GM23338 (cell line): Measurements from ENCODE around the gene UMODL1. TPM values are rescaled to one million over a fixed set of nuclear protein-coding genes. Genes with fewer than 3 reads are reported as not detected.

Experiments
- ATAC-seq: fragments of 200-7000 bp; cut with Tn5 transposase; 3 replicates; pipeline ENCODE4 v1.9.1; 2020
- DNase-seq: peaks from one replicate; pipeline ENCODE4 v3.0.0-alpha.2; 2015; ENCODE audit warnings: low spot score
- H2AFZ ChIP-seq: fragments of 200-600 bp; sonication (generic); 2 replicates; pipeline ENCODE4 v1.8.0; 2016; ENCODE audit warnings: antibody characterized with exemption, mild to moderate bottlenecking, moderate library complexity
- H3F3A ChIP-seq: fragments of 200-600 bp; sonication (generic); replicated peaks from 2 replicates; pipeline ENCODE4 v1.8.0; 2017; ENCODE audit warnings: antibody characterized with exemption, mixed run types, low read depth
- H3K27ac ChIP-seq: fragments of 200-600 bp; sonication (generic); 2 replicates; pipeline ENCODE4 v1.6.1; 2016; ENCODE audit warnings: low read depth
- H3K27me3 ChIP-seq: fragments of 200-600 bp; sonication (generic); 2 replicates; pipeline ENCODE4 v1.8.0; 2016; ENCODE audit warnings: mild to moderate bottlenecking, mixed run types, moderate library complexity; ENCODE audit not compliant: insufficient read depth
- H3K36me3 ChIP-seq: fragments of 200-600 bp; sonication (generic); 2 replicates; pipeline ENCODE4 v1.8.0; 2016; ENCODE audit warnings: mild to moderate bottlenecking; ENCODE audit not compliant: insufficient read depth
- H3K4me1 ChIP-seq: fragments of 200-600 bp; sonication (generic); 2 replicates; pipeline ENCODE4 v1.8.0; 2016; ENCODE audit warnings: mild to moderate bottlenecking, moderate library complexity; ENCODE audit not compliant: insufficient read depth
- H3K4me2 ChIP-seq: fragments of 200-600 bp; sonication (generic); 2 replicates; pipeline ENCODE4 v1.7.1; 2017; ENCODE audit warnings: mixed run types
- H3K4me3 ChIP-seq: fragments of 200-600 bp; sonication (generic); 2 replicates; pipeline ENCODE4 v1.6.1; 2016; ENCODE audit warnings: mixed run types
- H3K79me2 ChIP-seq: fragments of 200-600 bp; sonication (generic); replicated peaks from 2 replicates; pipeline ENCODE4 v1.8.0; 2017; ENCODE audit warnings: mild to moderate bottlenecking; ENCODE audit not compliant: insufficient read depth
- H3K9me2 ChIP-seq: fragments of 200-600 bp; sonication (generic); 2 replicates; pipeline ENCODE4 v1.8.0; 2017; ENCODE audit not compliant: insufficient read depth
- H4K20me1 ChIP-seq: fragments of 200-600 bp; sonication (generic); replicated peaks from 2 replicates; pipeline ENCODE4 v1.8.0; 2017; ENCODE audit warnings: mild to moderate bottlenecking; ENCODE audit not compliant: insufficient read depth
- H3K27ac Mint-ChIP-seq: 2 replicates; pipeline ENCODE4 v1.8.0; 2020; ENCODE audit warnings: inconsistent platforms, mild to moderate bottlenecking, moderate library complexity, mixed read lengths
- H3K27me3 Mint-ChIP-seq: 3 replicates; pipeline ENCODE4 v1.8.0; 2022; ENCODE audit warnings: low read depth, mild to moderate bottlenecking, moderate library complexity, mixed read lengths, inconsistent platforms; ENCODE audit not compliant: insufficient read depth, poor library complexity
- H3K36me3 Mint-ChIP-seq: 3 replicates; pipeline ENCODE4 v1.8.0; 2021; ENCODE audit warnings: low read depth, mild to moderate bottlenecking, inconsistent platforms, moderate library complexity, mixed read lengths
- H3K4me1 Mint-ChIP-seq: 3 replicates; pipeline ENCODE4 v1.8.0; 2020; ENCODE audit warnings: mild to moderate bottlenecking, inconsistent platforms, mixed read lengths
- H3K4me3 Mint-ChIP-seq: 3 replicates; pipeline ENCODE4 v1.8.0; 2021; ENCODE audit warnings: moderate library complexity, mild to moderate bottlenecking, inconsistent platforms, mixed read lengths
- H3K9me3 Mint-ChIP-seq: 3 replicates; pipeline ENCODE4 v1.8.0; 2020; ENCODE audit warnings: moderate library complexity, mild to moderate bottlenecking, inconsistent platforms, mixed read lengths
- CREB1 ChIP-seq: fragments of 250-450 bp; sonication (Bioruptor Pico); IDR thresholded peaks from 2 replicates; pipeline ENCODE4 v1.5.0; 2020; ENCODE audit warnings: low read depth, mild to moderate bottlenecking, moderate library complexity
- NANOG ChIP-seq: IDR thresholded peaks from 2 replicates; pipeline ENCODE4 v1.6.1; 2016; ENCODE audit warnings: antibody characterized with exemption, borderline replicate concordance
- POLR2AphosphoS5 ChIP-seq: IDR thresholded peaks from 2 replicates; pipeline ENCODE4 v1.6.1; 2016; ENCODE audit warnings: antibody characterized with exemption, low read depth
- ZNF114 ChIP-seq: fragments of 250-450 bp; sonication (Bioruptor Pico); IDR thresholded peaks from 2 replicates; pipeline ENCODE4 v1.5.0; 2020; ENCODE audit warnings: mild to moderate bottlenecking, moderate library complexity
- polyA plus RNA-seq: library from polyadenylated mRNA; unstranded; fragments of >200 nt; fragmentation: Nextera tagmentation; extraction: Ambion mirVana; gene quantifications from 2 replicates; pipeline ENCODE4 v1.2.1, GENCODE V29; 2016
- total RNA-seq: library from RNA; depleted of rRNA; stranded (reverse); fragments of >200 nt; shearing (Covaris generic); gene quantifications from 2 replicates; pipeline ENCODE4 v1.2.3, GENCODE V29; 2014
- TF ChIP-seq, protein P1 (sequence below), 2 experiments: fragments of 200-600 bp in 1 of 2; sonication (generic) in 1 of 2; conservative IDR thresholded peaks; 2 replicates each; pipeline versions ENCODE4 v1.5.1 to v1.6.1; 2016 to 2017; ENCODE audit warnings: antibody characterized with exemption in 2 of 2, low read depth in 2 of 2, mild to moderate bottlenecking in 2 of 2, moderate library complexity in 1 of 2
- TF ChIP-seq, protein P2 (sequence below): IDR thresholded peaks from one replicate; pipeline ENCODE4 v1.6.1; 2018; ENCODE audit warnings: antibody characterized with exemption; ENCODE audit not compliant: unreplicated experiment
- TF ChIP-seq, protein P3 (sequence below): fragments of 250-450 bp; sonication (Bioruptor Pico); IDR thresholded peaks from 2 replicates; pipeline ENCODE4 v1.5.0; 2020; ENCODE audit warnings: mild to moderate bottlenecking, moderate library complexity

The UMODL1 gene
- total and polyA plus RNA-seq, 2 experiments from 2014 or later = not detected

DNA sequence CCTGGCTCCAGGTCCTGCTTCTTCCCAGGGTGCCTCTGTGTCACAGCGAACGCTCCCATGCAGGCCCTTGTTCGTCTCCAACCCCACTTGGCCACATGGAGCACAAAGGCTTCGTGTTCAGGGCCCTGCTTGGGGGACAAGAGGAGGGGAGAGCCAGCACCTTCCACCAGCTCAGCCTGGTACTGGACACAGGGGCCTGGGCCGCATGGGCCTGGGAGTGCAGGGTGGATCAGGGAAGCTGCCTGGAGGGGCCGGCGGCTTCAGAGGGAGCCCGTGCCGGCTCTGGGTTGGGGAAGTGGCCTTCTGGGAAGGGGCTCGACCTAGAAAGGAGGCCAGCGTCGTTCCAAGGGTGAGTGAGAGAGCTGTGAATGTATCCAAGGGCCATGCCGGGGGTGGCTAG, 53.0 kb downstream of the UMODL1 start:
- H3F3A ChIP-seq = no peaks in the 10 kb centered on the region
- peaks cover 23% of the 10 kb centered on the region for H3K4me1 Mint-ChIP-seq
- no peak overlapping the region for H3K4me3 ChIP-seq
- DNase-seq = no peak
- H3K4me3 Mint-ChIP-seq = no peak overlapping the region
- no peak for ATAC-seq
- no peaks in the 10 kb centered on the region for H3K9me2 ChIP-seq
- TF ChIP-seq CREB1 (CRISPR knock-in tag) (no peak), NANOG (no peak), ZNF114 (CRISPR knock-in tag) (no peak), POLR2AphosphoS5 (no peak)
- TF ChIP-seq, protein P1, sequence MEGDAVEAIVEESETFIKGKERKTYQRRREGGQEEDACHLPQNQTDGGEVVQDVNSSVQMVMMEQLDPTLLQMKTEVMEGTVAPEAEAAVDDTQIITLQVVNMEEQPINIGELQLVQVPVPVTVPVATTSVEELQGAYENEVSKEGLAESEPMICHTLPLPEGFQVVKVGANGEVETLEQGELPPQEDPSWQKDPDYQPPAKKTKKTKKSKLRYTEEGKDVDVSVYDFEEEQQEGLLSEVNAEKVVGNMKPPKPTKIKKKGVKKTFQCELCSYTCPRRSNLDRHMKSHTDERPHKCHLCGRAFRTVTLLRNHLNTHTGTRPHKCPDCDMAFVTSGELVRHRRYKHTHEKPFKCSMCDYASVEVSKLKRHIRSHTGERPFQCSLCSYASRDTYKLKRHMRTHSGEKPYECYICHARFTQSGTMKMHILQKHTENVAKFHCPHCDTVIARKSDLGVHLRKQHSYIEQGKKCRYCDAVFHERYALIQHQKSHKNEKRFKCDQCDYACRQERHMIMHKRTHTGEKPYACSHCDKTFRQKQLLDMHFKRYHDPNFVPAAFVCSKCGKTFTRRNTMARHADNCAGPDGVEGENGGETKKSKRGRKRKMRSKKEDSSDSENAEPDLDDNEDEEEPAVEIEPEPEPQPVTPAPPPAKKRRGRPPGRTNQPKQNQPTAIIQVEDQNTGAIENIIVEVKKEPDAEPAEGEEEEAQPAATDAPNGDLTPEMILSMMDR (conservative IDR thresholded peaks at IDR 0.05; ENCODE audit: low read depth in 2 of 2) = no peak
- TF ChIP-seq, protein P2, sequence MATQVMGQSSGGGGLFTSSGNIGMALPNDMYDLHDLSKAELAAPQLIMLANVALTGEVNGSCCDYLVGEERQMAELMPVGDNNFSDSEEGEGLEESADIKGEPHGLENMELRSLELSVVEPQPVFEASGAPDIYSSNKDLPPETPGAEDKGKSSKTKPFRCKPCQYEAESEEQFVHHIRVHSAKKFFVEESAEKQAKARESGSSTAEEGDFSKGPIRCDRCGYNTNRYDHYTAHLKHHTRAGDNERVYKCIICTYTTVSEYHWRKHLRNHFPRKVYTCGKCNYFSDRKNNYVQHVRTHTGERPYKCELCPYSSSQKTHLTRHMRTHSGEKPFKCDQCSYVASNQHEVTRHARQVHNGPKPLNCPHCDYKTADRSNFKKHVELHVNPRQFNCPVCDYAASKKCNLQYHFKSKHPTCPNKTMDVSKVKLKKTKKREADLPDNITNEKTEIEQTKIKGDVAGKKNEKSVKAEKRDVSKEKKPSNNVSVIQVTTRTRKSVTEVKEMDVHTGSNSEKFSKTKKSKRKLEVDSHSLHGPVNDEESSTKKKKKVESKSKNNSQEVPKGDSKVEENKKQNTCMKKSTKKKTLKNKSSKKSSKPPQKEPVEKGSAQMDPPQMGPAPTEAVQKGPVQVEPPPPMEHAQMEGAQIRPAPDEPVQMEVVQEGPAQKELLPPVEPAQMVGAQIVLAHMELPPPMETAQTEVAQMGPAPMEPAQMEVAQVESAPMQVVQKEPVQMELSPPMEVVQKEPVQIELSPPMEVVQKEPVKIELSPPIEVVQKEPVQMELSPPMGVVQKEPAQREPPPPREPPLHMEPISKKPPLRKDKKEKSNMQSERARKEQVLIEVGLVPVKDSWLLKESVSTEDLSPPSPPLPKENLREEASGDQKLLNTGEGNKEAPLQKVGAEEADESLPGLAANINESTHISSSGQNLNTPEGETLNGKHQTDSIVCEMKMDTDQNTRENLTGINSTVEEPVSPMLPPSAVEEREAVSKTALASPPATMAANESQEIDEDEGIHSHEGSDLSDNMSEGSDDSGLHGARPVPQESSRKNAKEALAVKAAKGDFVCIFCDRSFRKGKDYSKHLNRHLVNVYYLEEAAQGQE = no peak
- H3K27ac ChIP-seq = no peak overlapping the region
- no peak overlapping the region for H2AFZ ChIP-seq
- H3K4me2 ChIP-seq = no peak overlapping the region
- H3K36me3 Mint-ChIP-seq = no peaks in the 10 kb centered on the region
- no peaks in the 10 kb centered on the region for H4K20me1 ChIP-seq
- H3K27me3 Mint-ChIP-seq = peaks cover 16% of the 10 kb centered on the region
- no peaks in the 10 kb centered on the region for H3K36me3 ChIP-seq
- no peaks in the 10 kb centered on the region for H3K9me3 Mint-ChIP-seq
- H3K27ac Mint-ChIP-seq = no peak overlapping the region
- H3K27me3 ChIP-seq = no peaks in the 10 kb centered on the region
- no peaks in the 10 kb centered on the region for H3K79me2 ChIP-seq
- H3K4me1 ChIP-seq = peaks cover 15% of the 10 kb centered on the region

DNA sequence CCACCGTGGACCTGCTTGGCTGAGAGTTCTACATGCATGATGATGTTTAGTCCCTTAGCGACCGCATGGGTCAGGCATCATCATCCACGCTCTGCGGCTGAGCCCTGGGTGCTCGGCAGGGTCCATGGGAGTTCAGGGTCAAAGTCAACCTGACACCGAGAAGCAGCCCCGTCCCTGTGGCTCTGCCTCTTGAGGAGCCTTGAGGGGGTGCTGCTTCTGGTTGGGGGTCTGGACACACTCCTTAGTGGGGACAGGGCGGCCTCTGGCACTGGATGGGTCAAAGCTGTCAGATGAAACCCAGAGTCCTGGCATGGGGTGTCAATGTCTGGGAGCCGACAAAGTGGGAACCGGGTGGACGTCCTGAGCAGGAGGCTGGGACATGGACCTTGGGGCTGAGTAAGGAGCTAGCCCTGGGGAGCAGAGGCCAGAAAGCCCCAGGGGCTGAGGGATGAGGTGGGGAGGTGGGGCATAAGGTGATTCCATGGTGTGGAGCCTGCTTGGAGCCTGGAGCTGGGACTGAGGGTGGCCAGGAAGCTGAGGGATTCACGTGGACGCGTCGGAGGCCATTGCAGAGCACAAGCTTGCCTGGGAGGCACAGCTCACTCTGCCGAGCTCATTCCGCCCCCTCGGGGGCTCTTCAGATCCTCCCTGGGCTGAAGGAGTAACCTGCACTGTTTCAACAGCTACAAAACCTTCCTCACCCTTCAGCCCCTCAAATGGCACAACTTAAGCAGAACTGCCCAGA, 53.9 kb downstream of the UMODL1 start:
- Histone ChIP-seq H4K20me1 (no peaks in the 10 kb centered on the region), H3K4me3 (no peak overlapping the region), H3K4me2 (no peak overlapping the region), H3K9me2 (no peaks in the 10 kb centered on the region), H3F3A (no peaks in the 10 kb centered on the region), H3K27ac (no peak overlapping the region), H3K27me3 (no peaks in the 10 kb centered on the region), H3K4me1 (peaks cover 8% of the 10 kb centered on the region), H3K79me2 (no peaks in the 10 kb centered on the region), H3K36me3 (no peaks in the 10 kb centered on the region), H2AFZ (no peak overlapping the region)
- no peaks in the 10 kb centered on the region for H3K36me3 Mint-ChIP-seq
- no peak for ATAC-seq
- peaks cover 16% of the 10 kb centered on the region for H3K4me1 Mint-ChIP-seq
- H3K27ac Mint-ChIP-seq = no peak overlapping the region
- no peak for DNase-seq
- no peak overlapping the region for H3K4me3 Mint-ChIP-seq
- H3K27me3 Mint-ChIP-seq = peaks cover 16% of the 10 kb centered on the region
- no peaks in the 10 kb centered on the region for H3K9me3 Mint-ChIP-seq
- TF ChIP-seq, protein P3, sequence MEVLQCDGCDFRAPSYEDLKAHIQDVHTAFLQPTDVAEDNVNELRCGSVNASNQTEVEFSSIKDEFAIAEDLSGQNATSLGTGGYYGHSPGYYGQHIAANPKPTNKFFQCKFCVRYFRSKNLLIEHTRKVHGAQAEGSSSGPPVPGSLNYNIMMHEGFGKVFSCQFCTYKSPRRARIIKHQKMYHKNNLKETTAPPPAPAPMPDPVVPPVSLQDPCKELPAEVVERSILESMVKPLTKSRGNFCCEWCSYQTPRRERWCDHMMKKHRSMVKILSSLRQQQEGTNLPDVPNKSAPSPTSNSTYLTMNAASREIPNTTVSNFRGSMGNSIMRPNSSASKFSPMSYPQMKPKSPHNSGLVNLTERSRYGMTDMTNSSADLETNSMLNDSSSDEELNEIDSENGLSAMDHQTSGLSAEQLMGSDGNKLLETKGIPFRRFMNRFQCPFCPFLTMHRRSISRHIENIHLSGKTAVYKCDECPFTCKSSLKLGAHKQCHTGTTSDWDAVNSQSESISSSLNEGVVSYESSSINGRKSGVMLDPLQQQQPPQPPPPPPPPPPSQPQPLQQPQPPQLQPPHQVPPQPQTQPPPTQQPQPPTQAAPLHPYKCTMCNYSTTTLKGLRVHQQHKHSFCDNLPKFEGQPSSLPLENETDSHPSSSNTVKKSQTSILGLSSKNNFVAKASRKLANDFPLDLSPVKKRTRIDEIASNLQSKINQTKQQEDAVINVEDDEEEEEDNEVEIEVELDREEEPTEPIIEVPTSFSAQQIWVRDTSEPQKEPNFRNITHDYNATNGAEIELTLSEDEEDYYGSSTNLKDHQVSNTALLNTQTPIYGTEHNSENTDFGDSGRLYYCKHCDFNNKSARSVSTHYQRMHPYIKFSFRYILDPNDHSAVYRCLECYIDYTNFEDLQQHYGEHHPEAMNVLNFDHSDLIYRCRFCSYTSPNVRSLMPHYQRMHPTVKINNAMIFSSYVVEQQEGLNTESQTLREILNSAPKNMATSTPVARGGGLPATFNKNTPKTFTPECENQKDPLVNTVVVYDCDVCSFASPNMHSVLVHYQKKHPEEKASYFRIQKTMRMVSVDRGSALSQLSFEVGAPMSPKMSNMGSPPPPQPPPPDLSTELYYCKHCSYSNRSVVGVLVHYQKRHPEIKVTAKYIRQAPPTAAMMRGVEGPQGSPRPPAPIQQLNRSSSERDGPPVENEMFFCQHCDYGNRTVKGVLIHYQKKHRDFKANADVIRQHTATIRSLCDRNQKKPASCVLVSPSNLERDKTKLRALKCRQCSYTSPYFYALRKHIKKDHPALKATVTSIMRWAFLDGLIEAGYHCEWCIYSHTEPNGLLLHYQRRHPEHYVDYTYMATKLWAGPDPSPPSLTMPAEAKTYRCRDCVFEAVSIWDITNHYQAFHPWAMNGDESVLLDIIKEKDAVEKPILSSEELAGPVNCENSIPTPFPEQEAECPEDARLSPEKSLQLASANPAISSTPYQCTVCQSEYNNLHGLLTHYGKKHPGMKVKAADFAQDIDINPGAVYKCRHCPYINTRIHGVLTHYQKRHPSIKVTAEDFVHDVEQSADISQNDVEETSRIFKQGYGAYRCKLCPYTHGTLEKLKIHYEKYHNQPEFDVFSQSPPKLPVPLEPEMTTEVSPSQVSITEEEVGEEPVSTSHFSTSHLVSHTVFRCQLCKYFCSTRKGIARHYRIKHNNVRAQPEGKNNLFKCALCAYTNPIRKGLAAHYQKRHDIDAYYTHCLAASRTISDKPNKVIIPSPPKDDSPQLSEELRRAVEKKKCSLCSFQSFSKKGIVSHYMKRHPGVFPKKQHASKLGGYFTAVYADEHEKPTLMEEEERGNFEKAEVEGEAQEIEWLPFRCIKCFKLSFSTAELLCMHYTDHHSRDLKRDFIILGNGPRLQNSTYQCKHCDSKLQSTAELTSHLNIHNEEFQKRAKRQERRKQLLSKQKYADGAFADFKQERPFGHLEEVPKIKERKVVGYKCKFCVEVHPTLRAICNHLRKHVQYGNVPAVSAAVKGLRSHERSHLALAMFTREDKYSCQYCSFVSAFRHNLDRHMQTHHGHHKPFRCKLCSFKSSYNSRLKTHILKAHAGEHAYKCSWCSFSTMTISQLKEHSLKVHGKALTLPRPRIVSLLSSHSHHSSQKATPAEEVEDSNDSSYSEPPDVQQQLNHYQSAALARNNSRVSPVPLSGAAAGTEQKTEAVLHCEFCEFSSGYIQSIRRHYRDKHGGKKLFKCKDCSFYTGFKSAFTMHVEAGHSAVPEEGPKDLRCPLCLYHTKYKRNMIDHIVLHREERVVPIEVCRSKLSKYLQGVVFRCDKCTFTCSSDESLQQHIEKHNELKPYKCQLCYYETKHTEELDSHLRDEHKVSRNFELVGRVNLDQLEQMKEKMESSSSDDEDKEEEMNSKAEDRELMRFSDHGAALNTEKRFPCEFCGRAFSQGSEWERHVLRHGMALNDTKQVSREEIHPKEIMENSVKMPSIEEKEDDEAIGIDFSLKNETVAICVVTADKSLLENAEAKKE (CRISPR knock-in tag) = no peak
